Right forelimb (tissue), 1 donor: ENCODE measurements around the gene PLA2G4C.

Experiments used
- DNase-seq: peaks from one replicate; pipeline ENCODE4 v3.0.0-alpha.2; 2018

PLA2G4C gene

DNA sequence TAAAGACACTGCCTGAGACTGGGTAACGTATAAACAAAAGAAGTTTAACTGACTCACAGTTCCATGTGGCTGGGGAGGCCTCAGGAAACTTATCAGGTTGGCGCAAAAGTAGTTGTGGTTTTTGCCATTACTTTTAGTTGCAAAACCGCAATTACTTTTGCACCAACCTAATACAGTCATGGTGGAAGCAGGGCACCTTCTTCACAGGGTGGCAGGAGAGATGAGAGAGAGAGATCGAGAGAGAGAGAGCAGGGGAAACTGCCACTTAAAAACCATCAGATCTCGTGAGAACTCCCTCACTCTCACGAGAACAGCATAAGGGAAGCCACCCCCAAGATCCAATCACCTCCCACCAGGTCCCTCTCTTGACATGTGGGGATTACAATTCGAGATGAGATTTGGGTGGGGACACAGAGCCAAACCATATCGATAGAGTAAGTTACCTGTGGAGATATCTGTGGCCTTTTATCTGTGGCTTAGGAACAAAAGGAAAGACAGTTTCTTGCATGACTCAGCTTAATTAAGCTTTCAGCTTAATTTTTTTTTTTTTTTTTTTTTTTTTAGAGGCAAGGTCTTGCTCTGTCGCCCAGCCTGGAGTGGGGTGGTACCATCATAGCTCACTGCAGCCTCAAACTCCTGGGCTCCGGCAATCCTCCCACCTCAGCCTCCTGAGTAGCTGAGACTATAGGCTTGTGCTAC is 59.1 kb downstream of the PLA2G4C start:
- no peak for DNase-seq

DNA sequence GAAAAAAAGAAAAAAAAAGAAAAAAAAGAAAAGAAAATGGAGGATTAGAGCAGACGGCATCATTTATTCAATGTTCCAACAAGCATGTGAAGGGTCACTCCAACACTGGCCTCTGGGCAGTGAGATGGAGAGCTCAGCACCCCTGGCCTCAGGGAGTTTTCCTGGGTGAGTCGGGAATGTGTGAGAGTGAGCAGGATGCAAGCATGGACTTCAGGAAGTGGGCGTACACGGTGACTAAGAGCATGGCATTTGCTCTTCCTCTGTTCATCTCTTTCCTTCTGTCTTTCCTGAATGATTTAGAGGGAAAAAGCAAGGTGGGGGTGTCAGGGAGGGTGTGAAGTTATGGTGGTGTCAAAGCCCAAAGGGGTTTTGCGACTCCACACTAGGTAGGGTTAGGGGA is 66.1 kb downstream of the PLA2G4C start:
- DNase-seq, result no peak

DNA sequence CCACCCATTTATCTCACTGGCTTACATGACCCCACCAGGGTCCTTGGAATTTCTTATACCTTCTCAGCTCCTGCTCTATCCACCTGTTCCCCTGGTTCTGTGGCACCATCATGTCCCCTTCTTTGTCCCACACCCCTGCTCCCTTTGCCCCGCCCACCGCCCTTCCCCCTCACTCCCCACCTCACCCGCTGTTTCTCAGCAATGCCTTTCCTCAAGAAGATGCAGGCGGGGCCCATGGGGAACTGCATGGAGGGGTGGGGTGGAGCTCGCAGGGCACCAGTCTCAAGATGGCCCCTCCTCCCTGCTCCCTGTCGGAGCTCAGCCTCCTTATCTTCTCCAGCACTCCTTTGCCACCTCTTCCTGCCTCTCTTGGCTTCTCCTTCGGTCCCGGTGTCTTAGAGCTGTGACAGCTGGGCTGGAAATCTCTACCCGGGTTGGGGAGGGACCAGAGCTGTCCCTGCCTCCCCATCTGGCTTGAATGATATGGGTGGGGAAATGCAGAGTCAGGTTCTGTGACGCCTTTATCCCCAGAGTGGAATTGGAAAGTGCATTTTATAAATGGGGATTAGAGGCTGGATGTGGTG is 66.8 kb downstream of the PLA2G4C start, which contains the start of gene CABP5:
TSS of gene CABP5 (minus strand) at position 405 of the 584 bp plus-strand sequence. CDS start at position 248, 157 bp downstream.
- no peak for DNase-seq

DNA sequence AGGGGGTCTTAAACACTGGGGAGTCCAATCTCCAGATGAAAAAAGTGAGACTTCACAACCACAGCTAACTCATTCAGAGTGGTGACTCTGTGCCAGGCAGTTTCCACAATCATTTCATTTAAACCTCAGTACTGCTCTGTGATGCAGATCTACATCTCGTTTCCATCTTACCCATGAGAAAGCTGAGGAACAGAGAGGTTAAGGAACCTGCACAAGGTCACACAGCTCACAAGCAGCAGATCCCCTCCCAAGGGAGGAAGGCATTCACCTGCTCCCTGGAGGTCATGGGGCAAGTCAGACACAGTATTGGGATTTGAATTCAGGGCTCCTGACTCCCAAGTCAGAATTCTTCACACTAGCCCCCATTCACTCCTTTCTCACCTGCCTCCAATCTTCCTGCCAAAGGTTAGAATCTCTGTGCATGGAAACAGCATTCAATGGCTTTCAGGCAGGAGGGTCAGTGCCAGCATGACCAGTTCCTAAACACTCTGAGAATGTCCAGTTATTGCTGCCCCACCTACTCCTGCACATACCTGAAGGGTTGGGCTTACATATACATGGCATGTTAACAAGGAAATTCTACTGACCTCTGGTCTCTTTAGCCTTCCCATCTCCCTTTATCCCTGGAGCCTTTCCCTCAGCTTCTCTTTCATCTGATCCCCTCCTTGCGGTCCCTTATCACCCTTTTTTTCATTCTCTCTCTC is 68.6 kb downstream of the PLA2G4C start:
- no peak for DNase-seq

DNA sequence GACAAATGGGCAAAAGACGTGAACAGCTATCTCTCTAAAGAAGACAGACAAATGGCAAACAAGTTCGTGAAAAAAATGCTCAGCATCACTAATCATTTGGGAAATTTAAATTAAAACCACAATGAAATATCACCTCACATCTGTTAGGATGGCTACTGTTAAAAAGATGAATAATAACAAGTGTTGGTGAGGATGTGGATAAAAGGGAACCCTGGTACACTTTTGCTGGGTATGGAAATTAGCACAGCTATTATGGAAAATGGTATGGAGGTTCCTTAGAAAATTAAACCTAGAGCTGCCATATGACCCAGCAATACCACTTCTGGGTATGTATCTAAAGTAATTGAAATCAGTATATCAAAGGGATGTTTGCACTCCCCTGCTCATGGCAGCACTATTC is 73.9 kb downstream of the PLA2G4C start:
- DNase-seq, result no peak

DNA sequence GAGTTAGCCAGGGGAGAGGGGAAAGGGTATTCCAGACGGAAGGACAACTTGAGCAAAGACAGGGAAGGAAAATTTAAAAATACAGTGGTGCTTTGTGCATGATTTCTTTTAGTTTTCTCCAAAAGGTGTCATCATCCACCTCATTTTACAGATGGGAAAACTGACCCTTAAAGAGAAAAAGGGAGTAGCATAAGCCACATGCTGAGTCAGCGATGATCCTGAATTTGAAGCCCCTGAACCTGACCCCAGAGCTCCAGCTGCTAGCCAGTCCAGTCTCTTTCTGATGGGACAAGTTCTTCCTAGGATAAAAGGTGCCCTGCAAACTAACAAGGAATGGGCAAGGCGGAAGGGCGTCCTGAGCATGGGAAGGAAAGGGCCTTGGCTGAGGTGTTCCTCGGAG is 77.0 kb downstream of the PLA2G4C start:
- DNase-seq, result no peak

DNA sequence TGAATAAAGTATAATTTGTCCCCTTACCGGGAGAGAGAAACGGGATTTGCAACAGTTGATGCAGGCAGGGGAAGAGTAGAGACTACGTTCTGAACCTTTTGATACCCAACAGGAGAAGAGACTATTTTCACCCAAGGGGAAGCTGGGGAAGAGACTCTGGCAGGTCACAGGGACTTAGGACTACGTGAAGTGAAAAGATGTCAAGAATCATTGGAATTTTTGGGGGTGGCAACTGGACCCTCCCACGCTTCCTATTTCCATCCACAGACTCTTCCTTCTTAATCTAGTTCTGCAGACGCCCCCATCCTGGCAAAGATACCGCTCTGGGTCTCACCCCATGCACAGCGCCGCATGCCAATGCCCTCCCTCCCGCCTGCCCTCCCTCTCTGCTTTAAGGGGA is 80.5 kb downstream of the PLA2G4C start:
- no peak for DNase-seq

DNA sequence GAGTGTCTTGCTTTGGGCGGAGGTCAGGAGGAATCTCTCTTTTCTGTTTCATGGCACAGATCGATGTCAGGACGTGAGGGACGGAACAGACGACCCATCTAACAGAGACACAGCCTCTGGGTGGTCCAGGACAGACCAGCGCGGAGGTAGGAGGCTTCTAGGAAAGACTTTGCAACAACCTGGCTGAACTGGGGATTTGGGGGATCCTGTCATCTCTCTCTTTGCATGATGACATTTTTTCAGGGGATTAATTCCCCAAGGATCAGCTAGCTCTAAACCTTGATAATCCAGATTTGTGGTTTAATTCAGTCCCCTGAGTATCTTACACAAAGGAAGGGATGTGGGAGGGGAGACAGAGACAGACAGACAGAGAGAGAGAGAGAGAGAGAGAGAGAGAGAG is 81.2 kb downstream of the PLA2G4C start:
- DNase-seq, result no peak

DNA sequence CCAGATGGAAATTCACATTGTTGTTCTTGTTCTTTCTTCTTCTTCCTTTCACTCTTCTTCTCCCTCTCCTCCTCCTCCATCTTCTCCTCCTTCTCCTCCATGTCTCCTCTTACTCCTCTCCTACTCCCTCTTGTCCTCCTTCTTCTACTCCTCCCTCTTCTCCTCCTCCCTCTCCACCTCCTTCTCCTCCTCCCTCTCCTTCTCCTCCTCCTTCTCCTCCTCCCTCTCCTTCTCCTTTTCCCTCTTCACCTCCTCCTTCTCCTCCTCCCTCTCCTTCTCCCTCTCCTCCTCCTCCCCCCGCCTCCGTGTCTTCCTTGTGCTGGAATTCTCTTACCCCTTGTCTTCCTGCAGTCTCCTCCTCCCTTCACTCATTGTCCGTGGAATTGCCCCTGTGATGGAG is 85.1 kb downstream of the PLA2G4C start:
- no peak for DNase-seq

DNA sequence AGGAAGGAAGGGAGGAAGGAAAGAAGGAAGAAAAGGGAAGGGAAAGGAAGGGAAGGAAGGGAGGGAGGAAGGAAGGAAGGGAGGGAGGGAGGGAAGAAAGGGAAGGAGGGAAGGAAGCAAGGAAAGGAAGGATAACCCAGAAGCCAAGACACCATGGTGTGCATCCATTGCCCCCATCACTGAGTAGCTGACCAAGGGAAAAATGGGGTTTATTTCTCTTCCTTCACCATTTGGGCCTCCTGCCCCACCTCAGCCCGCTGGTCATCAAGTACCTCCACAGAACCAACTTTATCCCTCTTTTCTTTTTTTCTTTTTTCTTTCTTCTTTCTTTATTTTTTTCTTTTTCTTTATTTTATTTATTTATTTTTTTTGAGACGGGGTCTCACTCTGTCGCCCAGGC is 87.1 kb downstream of the PLA2G4C start:
- no peak for DNase-seq

DNA sequence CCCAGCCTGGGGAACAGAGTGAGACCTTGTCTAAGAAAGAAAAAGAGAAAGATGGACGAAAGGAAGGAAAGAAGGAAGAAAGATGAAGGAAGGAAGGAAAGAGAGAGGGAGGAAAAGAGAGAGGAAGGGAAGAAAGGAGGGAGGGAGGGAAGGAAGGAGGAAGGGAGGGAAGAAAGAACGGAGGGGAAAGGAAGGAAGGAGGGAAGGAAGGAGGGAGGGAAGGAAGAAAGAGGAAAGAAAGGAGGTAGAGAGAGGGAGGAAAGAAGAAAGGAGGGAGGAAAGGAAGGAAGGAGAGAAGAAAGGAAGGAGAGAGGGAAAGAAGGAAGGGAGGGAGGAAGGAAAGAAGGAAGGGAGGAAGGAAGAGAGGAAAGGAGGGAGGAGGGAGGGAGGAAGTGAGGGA is 87.6 kb downstream of the PLA2G4C start:
- no peak for DNase-seq

DNA sequence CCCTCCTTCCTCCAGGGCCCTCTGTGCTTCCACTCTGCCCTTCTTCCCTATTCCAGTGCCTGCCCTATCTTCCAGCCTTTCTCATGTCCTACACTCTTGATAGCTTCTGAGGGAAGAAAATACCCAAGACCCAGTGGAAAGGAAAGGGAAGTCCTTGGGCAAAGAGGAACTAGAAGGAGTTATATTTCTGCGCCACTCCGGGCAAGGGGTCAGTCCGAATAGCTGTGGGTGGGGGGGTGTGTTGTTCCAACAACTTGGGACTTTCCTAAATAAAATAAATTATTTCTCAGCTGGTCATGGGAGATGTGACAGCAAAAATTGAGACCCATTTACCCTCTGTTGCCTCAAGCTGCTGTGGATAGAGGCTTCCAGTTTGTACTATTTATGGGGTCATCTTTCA is 89.9 kb downstream of the PLA2G4C start:
- no peak for DNase-seq

DNA sequence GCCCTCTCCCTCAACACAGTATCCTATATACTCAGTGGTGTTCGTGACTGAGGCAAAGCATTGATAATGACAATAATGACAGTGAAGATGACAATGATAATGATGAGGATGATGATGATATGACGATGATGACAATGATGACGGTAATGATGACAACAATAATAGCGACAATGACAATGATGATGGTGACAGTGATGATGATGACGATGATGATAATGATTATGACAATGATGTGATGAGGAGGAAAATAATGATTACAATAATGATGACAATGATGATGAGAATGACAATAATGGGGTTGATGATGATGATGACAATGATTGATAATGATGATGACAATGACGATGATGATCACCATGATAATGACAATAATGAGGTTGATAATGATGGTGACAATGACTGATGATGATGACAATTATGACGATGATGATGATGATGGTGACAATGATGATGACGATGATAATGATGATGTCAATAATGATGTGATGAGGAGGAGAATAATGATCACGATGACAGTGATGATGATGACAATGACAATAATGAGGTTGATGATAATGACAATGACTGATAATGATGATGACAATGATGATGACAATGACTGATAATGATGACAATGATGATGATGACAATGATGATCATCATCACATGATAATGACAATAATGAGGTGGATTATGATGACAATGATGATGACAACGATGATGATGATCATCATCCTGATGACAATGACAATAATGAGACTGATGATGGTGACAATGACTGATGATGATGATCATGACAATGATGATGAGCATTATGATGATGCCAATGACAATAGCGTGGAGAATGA is 99.5 kb downstream of the PLA2G4C start:
- no peak for DNase-seq

DNA sequence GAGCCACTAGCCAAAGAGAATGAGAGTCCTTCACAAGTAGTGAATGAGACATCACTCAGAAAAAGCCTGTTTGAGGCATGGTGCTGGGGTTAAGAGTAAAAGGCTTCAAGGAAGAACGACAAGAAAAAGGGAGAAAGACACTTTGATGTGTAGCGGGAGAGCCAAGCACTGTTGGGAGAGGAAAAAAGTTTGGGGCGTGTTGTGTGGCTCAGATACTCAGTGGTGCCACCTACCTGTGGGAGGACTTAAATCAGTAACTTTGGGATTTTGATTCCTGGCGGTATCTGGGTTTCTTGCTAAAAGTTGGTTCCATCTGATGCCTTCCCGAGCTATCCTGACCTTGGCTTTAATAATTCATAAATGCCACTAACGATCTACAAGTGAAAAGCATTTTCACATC is 103.9 kb downstream of the PLA2G4C start:
- no peak for DNase-seq

DNA sequence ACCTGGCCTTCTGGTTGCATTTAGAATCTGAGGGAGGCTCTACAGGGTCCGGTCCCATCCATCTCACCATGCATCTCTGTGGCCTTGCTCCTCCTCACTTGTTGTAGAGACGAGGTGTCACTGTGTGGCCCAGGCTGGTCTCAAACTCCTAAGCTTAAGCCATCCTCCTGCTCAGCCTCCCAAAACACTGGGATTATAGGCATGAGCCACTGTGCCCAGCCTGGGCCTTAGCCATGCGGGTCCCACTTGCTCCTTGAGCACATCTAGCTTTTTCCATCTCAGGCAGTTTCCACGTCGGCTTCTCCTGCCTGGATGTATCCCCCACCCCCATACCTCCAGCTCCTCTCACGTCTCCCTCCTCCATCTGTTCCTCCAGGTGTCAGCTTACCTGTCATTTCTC is 106.4 kb downstream of the PLA2G4C start:
- no peak for DNase-seq

DNA sequence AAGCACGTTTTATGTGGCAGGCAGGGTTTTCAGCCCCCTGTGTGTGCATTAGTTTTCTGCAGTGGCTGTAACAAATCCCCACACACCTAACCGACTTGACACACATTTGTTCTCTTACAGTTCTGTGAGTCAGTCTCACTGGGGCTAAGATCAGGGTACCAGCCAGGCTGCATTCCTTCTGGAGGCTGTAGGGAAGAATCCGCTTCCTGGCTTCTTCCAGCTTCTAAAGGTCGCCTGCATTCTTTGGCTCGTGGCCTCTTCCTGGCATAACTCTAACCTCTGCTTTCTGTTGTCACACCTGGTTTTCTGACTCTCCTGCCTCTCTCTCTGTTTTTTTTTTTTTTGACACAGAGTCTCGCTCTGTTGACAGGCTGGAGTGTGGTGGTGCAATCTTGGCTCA is 109.8 kb downstream of the PLA2G4C start:
- DNase-seq, result no peak

DNA sequence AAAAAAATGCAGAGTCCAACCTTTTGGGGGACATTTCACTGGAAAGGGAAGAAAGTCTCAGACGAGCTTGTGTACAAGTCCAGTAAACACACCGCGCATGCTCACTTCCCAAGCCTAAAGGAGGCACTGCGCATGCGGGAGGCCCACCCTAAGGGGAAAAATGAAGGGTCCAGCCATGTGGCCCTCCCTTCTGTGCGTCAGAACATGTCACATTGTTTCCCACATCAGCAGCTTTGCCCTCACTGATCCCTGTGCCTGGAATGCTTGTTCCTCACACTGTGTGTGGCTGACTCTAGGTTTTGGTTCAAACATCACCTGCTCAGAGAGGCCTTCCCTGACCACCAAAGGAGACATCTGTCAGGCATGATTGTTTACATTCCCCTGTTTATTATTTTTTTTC is 111.8 kb downstream of the PLA2G4C start:
- DNase-seq, result no peak
